NOMO-1 treated with DMSO at 0.1 percent for 48 hours (cell line): ENCODE results near the gene PRX.
"Not testable (repeated sequence)": the region's sequence is repeated elsewhere in the genome, so short reads cannot be mapped to it uniquely, and the experiment has no call there.

Source experiments
- DNase-seq: peaks from one replicate; lab custom pipeline; 2025; ENCODE audit not compliant: unreplicated experiment; lab: John Stamatoyannopoulos, UW

PRX gene

DNA sequence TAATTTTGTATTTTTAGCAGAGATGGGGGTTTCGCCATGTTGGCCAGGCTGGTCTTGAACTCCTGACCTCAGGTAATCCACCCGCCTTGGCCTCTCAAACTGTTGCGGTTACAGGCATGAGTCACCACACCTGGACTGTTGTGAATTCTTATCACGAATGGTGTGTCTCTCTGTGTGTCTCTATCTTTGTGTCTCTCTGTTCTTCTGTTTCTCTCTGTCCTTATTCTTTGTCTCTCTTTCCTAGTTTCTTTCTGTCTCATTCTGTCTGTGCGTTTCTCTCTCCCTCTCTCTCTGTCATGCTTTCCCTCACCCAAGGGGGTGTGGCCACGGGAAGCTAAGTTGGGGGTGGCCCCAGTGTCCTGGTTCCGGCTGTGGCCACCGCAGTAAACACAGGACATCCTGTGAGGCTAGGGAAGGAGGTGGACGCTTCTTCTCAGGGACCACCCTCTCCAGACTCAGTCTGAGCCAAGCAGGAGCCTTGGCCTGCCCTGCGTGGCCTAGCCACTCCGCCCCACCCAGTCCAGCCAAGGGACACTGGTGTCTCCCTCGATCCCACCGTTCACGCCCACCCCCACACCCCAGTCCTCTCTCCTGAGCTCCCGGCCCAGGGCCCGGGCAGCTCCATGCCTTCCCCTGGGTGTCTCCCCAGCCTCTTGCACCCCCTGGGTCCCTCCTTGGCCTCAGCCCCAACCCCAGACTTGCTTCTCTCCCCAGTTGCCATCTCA is 3.9 kb upstream of the PRX start:
- peak; percentile 25 for DNase-seq

DNA sequence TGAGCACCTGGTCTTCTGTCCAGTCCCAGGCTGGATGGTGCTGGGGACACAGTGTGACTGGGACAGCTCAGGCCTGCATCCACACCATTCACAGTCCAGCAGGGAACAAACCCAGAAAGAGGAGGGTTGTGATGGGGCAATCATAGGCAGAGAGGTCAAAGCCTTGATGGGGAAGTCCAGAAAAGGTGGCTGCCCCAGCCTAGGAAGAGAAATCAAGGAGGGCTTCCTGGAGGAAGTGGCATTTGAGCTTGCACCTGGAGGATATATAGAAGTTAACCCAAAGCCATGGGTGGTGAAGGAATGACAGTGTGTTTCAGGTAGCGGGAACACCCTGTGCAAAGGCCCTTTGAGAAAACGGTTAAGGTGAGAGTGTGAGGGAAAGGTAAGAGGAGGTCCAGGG is 2.6 kb upstream of the PRX start:
- no peak for DNase-seq

DNA sequence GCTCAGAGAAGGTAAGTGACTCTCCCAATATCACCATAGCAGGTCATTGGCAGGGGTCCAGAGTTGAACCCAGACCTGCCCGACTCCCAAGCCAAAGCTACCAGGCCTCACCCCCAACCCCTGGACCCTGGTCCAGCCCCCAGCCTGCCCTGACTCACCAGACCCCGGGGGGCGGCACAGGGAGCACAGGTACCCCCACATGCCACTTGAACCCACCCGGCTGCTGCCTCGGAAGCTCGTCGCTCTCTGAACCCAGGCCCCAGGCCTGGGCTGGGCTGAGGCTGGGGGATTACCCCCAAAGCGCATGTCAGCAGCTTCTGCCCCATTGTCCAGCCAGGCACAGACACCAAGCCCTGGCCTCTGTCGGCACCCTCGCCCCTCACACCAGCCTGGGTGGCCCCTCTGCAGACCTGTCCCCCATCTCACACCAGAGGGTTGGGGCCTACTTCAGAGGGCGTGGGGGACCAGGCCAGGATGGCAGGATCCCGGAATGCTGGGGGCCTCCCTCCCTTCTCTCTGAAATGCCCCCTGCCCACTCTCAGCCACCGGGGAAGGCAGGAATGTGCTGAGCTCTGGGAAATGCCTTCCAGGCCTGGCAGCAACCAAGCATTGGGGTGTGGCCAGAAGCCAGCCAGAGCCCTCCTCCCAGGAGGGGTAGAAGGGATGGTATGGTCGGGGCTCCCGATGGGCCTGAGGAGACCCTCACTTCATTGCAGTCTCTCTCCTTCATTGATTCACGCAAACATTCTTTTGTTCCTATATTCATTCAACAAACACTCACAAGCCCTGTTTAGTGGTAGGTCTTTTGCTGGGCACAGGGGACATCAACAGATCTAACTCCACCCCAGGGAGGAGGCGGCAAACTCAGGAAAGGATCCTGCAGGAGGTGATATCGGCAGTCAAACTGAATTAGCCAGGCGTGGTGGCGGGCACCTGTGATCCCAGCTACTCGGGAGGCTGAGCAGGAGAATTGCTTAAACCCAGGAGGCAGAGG is 1.7 kb upstream of the PRX start:
- DNase-seq, result no peak

DNA sequence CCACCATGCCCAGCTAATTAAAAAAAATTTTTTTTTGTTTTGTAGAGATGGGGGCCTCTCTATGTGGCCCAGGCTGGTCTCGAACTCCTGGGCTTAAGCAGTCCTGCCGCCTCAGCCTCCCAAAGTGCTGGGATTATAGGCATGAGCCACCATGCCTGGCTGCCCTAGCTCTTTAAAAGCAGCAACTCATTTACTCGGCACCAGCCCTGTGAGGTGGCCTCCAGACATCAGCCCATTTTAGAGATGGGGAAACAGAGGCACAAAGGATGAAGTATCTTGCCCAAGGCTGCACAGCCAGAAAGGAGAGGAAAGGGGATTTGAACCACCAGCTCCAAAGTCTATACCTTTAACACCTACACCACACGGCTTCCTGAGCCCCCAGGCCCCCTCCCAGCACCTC is 312 bp downstream of the PRX start:
- no peak for DNase-seq

DNA sequence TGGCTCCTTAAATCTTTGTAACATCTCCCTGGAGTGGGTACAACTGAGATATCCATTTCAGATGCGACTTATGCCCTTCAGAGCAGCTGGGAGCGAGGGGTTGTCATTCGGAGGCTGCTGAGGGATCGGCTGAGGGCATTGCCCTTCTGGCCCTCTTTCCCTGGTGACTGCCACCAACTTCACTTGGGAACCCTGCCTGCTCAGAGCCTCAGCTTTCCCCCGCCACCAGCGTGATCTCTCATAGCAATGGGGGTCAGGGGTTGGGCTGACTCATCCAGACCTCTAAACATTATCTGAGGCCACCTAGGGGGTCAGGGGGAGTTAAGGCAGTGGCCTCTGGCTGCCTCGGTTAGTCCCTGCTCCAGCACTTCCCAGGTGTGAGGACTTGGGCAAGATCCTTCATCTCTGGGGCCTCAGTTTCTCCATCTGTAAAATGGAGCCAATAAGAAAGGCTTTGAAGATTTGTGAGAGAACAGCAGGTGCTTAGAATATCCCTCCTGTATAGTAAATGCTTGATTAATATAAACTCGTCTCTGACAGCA is 1.1 kb downstream of the PRX start:
- no peak for DNase-seq

DNA sequence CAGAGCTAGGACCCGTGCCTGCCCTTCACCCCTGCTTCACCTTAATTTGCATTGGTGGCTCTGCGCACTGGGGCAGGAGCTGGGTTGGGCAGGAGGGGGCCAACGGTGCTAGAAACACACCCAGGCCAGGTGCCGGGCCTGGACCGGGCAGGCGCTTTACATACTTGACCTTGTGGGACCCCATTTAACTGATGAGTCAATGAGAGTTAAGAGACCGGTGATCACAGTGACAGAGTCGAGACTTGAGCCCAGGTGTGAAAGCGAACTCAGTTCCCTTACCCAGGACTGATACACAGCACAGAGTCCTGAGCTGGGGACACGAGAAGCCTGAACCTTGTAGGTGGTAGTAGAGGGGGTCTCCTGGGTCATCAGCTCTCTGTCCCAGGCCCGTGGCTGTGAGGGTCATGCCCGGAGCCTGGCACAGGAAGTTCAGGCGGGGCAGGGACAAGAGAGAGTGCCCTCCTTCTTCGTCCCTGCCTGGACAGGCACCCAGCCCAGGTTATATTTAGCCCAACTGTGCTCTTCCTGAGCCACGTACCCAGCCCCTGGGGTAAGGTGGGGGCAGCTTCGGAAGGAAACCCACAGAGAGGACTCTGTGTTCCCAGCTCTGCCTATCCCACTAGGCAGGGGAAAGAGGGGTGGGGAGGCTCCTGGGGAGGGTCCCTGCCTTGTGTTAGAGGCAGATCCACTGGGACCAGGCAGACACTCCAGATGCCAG is 1.9 kb downstream of the PRX start:
- no peak for DNase-seq

DNA sequence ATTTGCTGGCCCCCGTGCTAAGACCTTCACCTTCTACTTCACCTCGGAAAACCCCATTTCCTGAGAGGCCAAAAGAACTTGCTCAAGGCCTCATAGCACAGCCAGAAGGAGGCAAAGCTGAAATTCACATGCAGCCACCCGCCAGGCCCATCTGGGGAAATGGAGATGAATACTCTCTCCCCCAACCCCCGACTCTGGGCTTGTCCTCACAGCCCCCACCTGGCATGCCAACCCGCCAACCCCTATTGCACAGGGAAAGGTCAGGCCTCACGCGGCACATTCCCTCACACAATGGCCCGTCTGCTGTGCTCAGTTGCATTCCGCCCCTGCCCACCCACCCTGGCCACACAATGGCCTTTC is 3.2 kb downstream of the PRX start:
- DNase-seq, result no peak

DNA sequence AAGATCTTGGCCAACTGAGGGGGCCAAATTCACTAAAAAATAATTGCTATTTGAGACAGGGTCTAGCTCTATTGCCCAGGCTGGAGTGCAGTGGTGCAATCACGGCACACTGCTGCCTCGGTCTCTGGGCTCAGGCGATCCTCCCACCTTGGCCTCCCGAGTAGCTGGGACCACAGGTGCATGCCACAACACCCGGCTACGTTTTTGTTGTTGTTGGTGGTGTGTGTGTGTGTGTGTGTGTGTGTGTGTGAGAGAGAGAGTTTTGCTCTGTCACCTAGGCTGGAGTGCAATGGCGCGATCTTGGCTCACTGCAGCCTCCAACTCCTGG is 4.6 kb downstream of the PRX start:
- DNase-seq, result not testable (repeated sequence)

DNA sequence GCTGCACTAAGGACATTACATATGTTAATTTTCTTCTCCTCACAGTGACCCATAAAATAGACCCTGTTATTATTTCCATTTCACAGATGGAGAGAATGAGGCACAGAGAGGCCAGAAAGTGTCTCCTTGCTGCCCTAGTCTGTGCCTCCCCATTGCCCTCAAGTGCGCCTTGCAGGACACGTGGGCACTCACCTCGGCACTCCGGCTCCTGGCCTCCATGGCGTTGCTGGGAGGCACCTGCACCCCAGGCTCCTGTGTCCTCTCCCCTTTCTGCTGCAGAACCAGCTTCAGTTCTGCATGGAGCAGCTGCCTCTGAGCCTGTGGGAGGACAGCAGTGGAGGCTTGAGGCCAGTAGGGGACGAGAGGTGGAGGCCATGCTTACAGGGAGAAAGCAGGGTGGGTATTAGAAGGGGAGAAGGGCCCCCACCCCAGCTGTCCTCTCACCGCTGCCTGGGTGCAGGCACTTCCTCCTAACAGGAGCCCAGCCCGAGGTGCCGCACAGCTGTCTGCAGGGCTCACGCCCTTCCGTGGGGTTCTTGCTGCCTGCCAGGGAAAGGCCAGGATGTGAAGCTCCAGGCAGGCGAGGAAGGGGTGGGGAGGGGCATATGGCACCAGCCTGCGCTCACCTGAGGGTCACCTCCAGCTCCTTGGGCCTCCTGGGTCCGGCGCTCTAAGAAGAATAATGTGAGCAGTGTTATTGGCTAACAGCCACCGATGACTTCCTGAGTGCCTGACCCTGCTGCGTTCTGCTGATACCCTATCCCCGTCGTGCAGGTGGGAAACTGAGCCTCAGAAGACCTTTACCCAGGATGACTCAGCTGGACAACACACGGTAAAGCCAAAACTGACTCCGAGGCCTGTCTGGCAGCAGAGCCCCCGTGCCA is 5.2 kb downstream of the PRX start:
- no peak for DNase-seq

DNA sequence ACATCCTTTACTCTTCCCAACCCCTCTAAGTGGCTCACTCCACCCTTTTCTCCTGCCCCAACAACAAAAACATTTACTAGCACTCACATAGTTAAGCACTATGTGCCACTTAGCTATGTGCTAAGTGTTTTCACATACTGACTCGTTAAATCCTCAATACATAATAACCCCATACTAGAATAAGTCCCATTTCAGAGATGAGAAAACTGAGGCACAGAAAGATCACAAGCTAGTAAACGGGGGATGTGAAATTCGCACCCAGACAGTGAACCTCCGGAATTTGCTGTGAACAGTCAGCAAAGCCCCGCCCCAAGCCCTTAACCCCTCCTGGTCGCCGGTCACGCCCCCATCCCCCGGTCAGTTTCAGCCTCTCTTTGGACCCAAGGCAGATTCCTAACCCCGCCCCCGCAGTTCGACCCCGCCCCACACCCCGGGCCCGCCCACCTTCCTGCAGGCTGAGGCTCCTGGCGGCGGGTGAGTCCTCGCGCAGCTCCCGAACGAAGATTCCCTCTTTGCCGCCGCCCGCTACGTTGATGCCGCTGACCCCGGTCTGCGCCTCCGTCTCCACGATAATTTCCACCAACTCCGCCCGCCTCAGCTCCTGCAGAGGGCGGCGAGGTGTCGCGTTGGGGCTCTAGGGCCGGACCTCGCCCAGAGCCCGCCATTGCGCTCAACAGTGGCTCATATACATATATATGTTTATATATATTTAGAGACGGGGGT is 9.8 kb downstream of the PRX start:
- DNase-seq, result peak; percentile 87

DNA sequence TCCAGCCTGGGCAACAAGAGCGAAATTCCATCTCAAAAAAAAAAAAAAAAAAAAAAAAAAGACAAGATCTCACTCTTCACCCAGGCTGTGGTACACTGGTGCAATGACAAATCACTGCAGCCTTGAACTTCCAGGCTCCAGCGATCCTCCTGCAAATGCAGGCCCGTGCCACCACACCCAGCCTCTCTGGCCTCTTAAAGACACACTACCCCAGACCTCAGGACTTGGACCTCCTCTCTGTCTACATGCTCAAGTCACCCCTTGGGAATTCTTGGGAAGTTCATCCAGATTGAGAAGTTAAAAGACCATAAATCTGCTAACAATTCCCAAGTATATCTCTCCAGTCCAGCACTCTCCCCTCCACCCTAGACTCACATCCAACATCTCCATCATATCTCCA is 12.6 kb downstream of the PRX start:
- DNase-seq, result no peak

DNA sequence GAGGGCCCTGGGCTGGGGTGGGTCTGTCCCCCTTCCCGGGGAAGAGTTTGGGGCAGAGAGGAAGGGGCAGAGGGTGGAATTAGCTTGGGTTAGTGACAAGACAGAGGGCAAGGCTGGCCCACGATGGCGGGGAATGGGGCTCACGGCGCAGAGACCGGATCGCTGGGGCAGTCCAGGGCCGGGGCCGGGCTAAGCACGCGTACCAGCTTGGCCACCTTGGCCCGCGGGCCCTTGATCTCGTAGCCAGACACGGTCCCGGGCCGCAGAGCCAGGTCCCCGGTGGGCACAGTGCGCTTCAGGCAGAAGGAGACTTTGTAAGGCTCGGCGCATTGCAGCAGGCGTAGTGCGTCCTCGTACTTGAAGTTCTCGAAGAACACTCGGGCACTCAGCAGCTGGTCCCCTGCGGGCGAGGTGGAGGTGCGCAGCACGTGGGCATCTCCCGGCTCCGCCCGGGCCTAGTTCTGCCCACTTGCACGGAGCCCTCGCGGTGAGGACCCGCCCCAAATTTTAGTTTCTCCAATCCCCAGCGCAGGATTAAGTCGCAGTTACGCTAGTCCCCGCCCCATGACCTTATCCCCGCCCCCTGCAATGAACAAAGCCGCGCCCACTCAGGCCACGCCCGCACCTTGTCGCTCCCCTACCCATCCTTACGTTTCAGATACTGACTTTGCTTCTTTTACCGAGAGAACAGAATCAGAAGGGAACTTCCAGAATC is 14.6 kb downstream of the PRX start:
- DNase-seq, result no peak

DNA sequence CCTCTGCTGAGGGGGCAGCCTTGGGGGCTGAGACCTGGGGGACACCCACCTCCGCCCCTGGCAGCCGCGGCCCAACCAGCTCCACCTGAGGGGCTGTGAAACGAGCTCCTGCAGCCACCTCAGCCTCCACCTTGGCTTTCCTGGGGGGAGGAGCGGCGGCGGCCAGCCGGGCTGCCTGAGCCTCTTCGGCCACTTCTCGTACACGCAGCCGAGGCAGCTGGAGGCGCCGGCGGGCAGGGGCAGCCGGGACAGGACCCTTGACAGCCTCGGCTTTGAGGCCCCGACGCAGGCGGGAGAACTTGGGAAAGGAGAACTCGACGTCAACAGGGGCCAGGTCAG is 15.6 kb downstream of the PRX start:
- no peak for DNase-seq

DNA sequence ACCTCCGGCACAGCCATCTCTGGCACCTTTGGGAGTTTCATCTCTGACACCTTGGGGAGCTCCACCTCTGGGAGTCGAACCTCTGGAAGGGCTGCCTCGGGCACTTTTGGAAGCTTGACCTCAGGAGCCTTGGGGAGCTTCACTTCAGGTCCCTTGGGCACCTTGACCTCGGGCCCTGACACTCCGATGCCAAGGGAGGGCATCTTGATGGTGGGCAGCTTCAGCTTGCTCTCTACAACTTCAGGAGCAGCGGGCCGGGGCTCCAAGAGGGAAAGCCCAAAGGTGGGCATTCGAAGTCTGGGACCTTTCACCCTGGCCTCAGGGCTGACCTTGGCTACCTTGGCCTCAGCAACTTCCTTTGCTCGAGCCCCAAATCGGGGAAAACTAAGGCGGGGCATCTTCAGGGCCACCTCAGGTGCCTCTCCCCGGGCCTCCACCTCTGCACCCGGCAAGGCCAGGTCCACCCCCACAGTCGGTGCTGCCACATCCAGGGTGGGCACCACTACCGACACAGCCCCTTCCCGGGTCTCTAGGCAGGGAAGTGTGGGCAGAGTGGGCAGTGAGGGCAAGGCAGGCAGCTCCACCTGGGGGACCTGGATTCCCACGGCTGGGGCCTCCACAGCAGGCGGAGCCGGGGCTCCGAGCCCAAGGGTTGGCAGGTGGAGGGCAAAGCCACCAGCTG is 16.2 kb downstream of the PRX start:
- DNase-seq, result no peak

DNA sequence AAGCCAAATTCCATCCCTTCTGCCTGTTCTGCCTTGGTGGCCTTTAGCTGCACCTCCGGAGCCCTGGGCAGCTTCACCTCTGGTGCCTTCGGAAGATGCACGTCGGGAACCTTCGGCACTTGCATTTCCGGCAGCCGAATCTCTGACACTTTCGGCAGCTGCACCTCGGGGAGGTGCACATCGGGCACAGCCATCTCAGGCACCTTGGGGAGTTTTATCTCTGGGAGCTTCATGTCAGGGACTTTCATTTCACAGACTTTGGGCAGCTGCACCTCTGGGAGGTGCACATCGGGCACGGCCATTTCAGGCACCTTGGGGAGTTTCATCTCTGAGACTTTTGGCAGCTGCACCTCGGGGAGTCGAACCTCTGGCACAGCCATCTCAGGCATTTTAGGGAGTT is 17.2 kb downstream of the PRX start:
- no peak for DNase-seq

DNA sequence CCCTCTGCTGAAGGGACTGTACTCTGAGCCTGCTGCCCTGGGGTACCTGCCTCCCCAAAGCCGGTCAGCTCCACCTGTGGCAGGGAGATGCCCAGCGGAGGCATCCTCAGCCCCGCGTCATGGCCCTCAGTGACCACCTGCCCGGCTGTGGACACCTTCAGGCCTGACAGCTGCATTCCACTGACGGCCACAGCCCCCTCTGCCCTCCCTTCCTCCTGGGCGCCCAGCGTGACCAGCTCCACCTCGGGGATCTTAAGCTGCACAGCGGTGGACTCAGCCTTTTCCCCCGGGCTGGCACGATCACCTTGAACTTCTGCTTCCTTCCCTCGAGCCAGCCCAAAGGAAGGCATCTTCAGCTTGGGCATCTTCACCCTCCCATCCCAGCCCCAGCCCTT is 18.4 kb downstream of the PRX start:
- DNase-seq, result no peak

DNA sequence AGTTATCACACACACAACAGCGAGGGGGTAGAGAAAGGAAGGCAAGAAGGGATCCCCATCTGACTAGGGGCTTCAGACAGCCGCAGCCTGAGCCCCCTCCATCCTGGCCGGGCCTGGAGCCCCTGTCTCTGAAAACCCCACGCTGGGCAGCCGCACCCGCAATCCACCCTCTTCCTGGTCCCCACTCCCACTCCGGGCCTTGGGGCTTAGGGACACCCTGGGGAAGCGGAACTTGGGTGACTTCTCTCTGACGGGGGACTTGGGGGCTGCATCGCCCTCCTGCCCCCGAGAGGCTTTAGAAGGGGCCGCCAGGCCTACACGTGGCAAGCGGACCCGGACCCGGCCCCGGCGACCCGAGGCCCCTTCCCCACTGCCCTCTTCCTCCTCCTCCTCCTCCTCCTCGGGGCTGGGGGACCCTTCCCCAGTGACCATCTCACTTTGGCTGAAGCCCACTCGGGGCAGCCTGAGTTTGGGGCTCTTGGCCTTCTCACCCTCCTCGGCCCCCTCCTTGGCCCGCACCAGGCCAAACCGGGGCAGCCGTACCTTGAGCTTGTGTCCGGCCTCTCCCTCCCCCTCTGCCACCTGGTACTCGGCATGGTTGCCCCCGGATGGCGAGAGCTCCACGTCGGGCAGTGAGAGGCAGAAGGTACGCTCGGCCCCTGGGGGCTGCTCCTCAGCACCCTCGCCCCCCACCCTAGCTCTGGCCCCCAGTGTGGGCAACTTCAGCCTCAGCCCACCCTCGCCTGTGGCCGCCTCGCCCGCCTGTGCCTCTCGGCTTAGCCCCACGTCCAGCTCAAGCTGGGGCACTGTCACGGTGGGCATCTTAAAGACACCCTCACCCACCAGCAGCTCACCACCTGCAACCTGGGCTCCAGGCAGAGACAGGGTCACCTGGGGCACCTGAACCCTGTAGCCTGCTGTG is 19.0 kb downstream of the PRX start:
- DNase-seq, result no peak
